ENCODE results near the gene RAD51B.

DNA sequence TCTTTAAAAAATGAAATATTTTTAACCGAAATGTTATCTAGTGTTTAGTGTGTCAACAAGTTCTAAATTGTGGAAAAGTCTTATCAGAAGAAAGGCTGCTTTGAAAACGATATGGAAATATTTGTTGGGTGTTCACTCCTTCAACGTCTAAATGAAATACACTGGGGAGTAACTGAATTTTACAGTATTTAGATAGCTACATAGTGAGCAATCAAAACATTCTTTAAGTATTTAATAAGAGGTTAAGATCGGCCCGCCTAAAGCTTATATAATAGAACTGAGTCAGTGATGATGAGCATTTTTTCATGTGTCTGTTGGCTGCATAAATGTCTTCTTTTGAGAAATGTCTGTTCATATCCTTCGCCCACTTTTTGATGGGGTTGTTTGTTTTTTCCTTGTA lies 228.3 kb downstream of the RAD51B start:
- TF ChIP-seq, protein P1, sequence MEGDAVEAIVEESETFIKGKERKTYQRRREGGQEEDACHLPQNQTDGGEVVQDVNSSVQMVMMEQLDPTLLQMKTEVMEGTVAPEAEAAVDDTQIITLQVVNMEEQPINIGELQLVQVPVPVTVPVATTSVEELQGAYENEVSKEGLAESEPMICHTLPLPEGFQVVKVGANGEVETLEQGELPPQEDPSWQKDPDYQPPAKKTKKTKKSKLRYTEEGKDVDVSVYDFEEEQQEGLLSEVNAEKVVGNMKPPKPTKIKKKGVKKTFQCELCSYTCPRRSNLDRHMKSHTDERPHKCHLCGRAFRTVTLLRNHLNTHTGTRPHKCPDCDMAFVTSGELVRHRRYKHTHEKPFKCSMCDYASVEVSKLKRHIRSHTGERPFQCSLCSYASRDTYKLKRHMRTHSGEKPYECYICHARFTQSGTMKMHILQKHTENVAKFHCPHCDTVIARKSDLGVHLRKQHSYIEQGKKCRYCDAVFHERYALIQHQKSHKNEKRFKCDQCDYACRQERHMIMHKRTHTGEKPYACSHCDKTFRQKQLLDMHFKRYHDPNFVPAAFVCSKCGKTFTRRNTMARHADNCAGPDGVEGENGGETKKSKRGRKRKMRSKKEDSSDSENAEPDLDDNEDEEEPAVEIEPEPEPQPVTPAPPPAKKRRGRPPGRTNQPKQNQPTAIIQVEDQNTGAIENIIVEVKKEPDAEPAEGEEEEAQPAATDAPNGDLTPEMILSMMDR (IDR thresholded peaks at IDR 0.05; ENCODE audit: insufficient read depth, low read length), result no peak
- TF ChIP-seq SPI1 (IDR thresholded peaks at IDR 0.05; ENCODE audit: borderline replicate concordance, low read depth), result no peak
- no peak for TF ChIP-seq GABPA (IDR thresholded peaks at IDR 0.05; ENCODE audit: low read depth)
- no peak for TF ChIP-seq POLR2AphosphoS5 (IDR thresholded peaks at IDR 0.05; ENCODE audit: low read depth)
- TF ChIP-seq, protein P2, sequence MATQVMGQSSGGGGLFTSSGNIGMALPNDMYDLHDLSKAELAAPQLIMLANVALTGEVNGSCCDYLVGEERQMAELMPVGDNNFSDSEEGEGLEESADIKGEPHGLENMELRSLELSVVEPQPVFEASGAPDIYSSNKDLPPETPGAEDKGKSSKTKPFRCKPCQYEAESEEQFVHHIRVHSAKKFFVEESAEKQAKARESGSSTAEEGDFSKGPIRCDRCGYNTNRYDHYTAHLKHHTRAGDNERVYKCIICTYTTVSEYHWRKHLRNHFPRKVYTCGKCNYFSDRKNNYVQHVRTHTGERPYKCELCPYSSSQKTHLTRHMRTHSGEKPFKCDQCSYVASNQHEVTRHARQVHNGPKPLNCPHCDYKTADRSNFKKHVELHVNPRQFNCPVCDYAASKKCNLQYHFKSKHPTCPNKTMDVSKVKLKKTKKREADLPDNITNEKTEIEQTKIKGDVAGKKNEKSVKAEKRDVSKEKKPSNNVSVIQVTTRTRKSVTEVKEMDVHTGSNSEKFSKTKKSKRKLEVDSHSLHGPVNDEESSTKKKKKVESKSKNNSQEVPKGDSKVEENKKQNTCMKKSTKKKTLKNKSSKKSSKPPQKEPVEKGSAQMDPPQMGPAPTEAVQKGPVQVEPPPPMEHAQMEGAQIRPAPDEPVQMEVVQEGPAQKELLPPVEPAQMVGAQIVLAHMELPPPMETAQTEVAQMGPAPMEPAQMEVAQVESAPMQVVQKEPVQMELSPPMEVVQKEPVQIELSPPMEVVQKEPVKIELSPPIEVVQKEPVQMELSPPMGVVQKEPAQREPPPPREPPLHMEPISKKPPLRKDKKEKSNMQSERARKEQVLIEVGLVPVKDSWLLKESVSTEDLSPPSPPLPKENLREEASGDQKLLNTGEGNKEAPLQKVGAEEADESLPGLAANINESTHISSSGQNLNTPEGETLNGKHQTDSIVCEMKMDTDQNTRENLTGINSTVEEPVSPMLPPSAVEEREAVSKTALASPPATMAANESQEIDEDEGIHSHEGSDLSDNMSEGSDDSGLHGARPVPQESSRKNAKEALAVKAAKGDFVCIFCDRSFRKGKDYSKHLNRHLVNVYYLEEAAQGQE (IDR thresholded peaks at IDR 0.05; ENCODE audit: insufficient replicate concordance, low read depth), result no peak

All from HL-60 (cell line).